ENCODE data around the gene LRFN5. TPM values are rescaled to one million over a fixed set of nuclear protein-coding genes. Genes with fewer than 3 reads are reported as not detected.

LRFN5 gene
- polyA plus RNA-seq, 3 donors, result not detected

GRCh38 chr14:41900644-41901043 lies 294.0 kb downstream of the LRFN5 start:
- Histone ChIP-seq H3K4me3 (replicated peaks in 1 of 3; ENCODE audit: low read depth in 2 of 3, low read length in 3 of 3) (no peak overlapping the region), H3K4me1 (ENCODE audit: control insufficient read depth in 1 of 2, insufficient read depth in 2 of 2, low read length in 2 of 2) (no peaks in the 10 kb centered on the region), H2AFZ (ENCODE audit: insufficient read depth, low read depth, low read length, poor library complexity, severe bottlenecking) (no peak overlapping the region), H3K4me2 (replicated peaks; ENCODE audit: extremely low read depth, low read length, poor library complexity, severe bottlenecking) (no peak overlapping the region), H3K36me3 (replicated peaks in 1 of 2; ENCODE audit: control insufficient read depth in 1 of 2, insufficient read depth in 2 of 2, low read length in 2 of 2) (no peaks in the 10 kb centered on the region), H3K27me3 (ENCODE audit: control insufficient read depth in 2 of 2, insufficient read depth in 2 of 2, low read length in 2 of 2) (no peaks in the 10 kb centered on the region), H3K79me2 (ENCODE audit: insufficient read depth, low read length) (no peaks in the 10 kb centered on the region), H3K9me3 (replicated peaks in 1 of 2; ENCODE audit: control insufficient read depth in 1 of 2, insufficient read depth in 1 of 2, low read length in 2 of 2) (no peaks in the 10 kb centered on the region), H3K9ac (ENCODE audit: insufficient read depth, low read length, poor library complexity, severe bottlenecking) (no peak overlapping the region), H4K20me1 (ENCODE audit: insufficient read depth, low read length) (no peaks in the 10 kb centered on the region), H3K27ac (ENCODE audit: low read depth in 1 of 2, low read length in 2 of 2) (no peak overlapping the region)
- intact Hi-C loops (cut with micrococcal nuclease), result no loop called here
- peaks cover 0 to 3% (median 0%) of the 10 kb centered on the region in 3 donors for H3K27me3 Mint-ChIP-seq (ENCODE audit: low read depth in 3 of 3)
- TF ChIP-seq, protein P1, sequence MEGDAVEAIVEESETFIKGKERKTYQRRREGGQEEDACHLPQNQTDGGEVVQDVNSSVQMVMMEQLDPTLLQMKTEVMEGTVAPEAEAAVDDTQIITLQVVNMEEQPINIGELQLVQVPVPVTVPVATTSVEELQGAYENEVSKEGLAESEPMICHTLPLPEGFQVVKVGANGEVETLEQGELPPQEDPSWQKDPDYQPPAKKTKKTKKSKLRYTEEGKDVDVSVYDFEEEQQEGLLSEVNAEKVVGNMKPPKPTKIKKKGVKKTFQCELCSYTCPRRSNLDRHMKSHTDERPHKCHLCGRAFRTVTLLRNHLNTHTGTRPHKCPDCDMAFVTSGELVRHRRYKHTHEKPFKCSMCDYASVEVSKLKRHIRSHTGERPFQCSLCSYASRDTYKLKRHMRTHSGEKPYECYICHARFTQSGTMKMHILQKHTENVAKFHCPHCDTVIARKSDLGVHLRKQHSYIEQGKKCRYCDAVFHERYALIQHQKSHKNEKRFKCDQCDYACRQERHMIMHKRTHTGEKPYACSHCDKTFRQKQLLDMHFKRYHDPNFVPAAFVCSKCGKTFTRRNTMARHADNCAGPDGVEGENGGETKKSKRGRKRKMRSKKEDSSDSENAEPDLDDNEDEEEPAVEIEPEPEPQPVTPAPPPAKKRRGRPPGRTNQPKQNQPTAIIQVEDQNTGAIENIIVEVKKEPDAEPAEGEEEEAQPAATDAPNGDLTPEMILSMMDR (IDR thresholded peaks at IDR 0.05), result no peak
- H3K4me3 Mint-ChIP-seq, result no peak overlapping the region
- DNase-seq, result no peak
- no peaks in the 10 kb centered on the region for H3K9me3 Mint-ChIP-seq
- H3K4me1 Mint-ChIP-seq, result no peaks in the 10 kb centered on the region
- H3K27ac Mint-ChIP-seq, result no peak overlapping the region
- no peaks in the 10 kb centered on the region for H3K36me3 Mint-ChIP-seq
- 90% methylated on average over 2 of the region's 4 CpGs for WGBS (ENCODE audit: insufficient coverage)

- TF ChIP-seq, protein P1 (IDR thresholded peaks at IDR 0.05), result no peak
- Histone ChIP-seq H3K36me3 (replicated peaks in 1 of 2; ENCODE audit: control insufficient read depth in 1 of 2, insufficient read depth in 2 of 2, low read length in 2 of 2) (no peaks in the 10 kb centered on the region), H3K27ac (ENCODE audit: low read depth in 1 of 2, low read length in 2 of 2) (no peak overlapping the region), H3K4me3 (replicated peaks in 1 of 3; ENCODE audit: low read depth in 2 of 3, low read length in 3 of 3) (no peak overlapping the region), H3K9ac (ENCODE audit: insufficient read depth, low read length, poor library complexity, severe bottlenecking) (no peak overlapping the region), H3K79me2 (ENCODE audit: insufficient read depth, low read length) (no peaks in the 10 kb centered on the region), H4K20me1 (ENCODE audit: insufficient read depth, low read length) (no peaks in the 10 kb centered on the region), H3K9me3 (replicated peaks in 1 of 2; ENCODE audit: control insufficient read depth in 1 of 2, insufficient read depth in 1 of 2, low read length in 2 of 2) (no peaks in the 10 kb centered on the region), H3K4me2 (replicated peaks; ENCODE audit: extremely low read depth, low read length, poor library complexity, severe bottlenecking) (no peak overlapping the region), H3K4me1 (ENCODE audit: control insufficient read depth in 1 of 2, insufficient read depth in 2 of 2, low read length in 2 of 2) (no peaks in the 10 kb centered on the region), H2AFZ (ENCODE audit: insufficient read depth, low read depth, low read length, poor library complexity, severe bottlenecking) (no peak overlapping the region), H3K27me3 (ENCODE audit: control insufficient read depth in 2 of 2, insufficient read depth in 2 of 2, low read length in 2 of 2) (no peaks in the 10 kb centered on the region)
- H3K4me3 Mint-ChIP-seq, result no peak overlapping the region
- H3K27ac Mint-ChIP-seq, result no peak overlapping the region
- H3K36me3 Mint-ChIP-seq, result no peaks in the 10 kb centered on the region
- DNase-seq, result no peak
- intact Hi-C loops (cut with micrococcal nuclease), result no loop called here
- no CpG with 5 or more reads among the region's 3 CpGs for WGBS (ENCODE audit: insufficient coverage)
- H3K4me1 Mint-ChIP-seq, result no peaks in the 10 kb centered on the region
- no peaks in the 10 kb centered on the region for H3K9me3 Mint-ChIP-seq
- peaks cover 0 to 3% (median 0%) of the 10 kb centered on the region in 3 donors for H3K27me3 Mint-ChIP-seq (ENCODE audit: low read depth in 3 of 3)
Measured at GRCh38 chr14:41901089-41901488, 294.4 kb downstream of the LRFN5 start.
